SK-N-SH (cell line): Measurements from ENCODE around the gene EVI2B. TPM values are rescaled to one million over a fixed set of nuclear protein-coding genes. Genes with fewer than 3 reads are reported as not detected.

Experiments used
- CTCF ChIA-PET: fragments of 300-600, 350-600 bp; formaldehyde crosslinking; extraction: SDS; loops from one replicate; lab custom pipeline; 2021; lab: Yijun Ruan, JAX
- POLR2A ChIA-PET: fragments of 350-600 bp; sonication (Branson Sonifier 250); formaldehyde crosslinking; extraction: SDS; loops from one replicate; lab custom pipeline; 2020; ENCODE audit warnings: antibody characterized with exemption, inconsistent platforms; lab: Yijun Ruan, JAX
- DNase-seq: peaks from one replicate; pipeline ENCODE4 v3.0.0; 2012
- H2AFZ ChIP-seq: fragments of 200-600 bp; sonication (generic); 2 replicates; pipeline ENCODE4 v1.8.1; 2016; ENCODE audit warnings: antibody characterized with exemption, mild to moderate bottlenecking, low read depth
- H3F3A ChIP-seq: fragments of 200-600 bp; sonication (generic); replicated peaks from 2 replicates; pipeline ENCODE3; 2016; ENCODE audit warnings: antibody characterized with exemption, mild to moderate bottlenecking; ENCODE audit not compliant: insufficient read depth
- H3K27ac ChIP-seq, 2 experiments: fragments of 200-500 bp in 1 of 2; fragments of 200-600 bp in 1 of 2; sonication (Bioruptor generic) in 1 of 2; sonication (generic), shearing (Covaris generic) in 1 of 2; 2 replicates each; pipeline versions ENCODE4 v1.5.1 to v1.6.1; 2014 to 2016; ENCODE audit warnings: low read depth in 2 of 2, inconsistent platforms in 1 of 2, low read length in 1 of 2, mild to moderate bottlenecking in 1 of 2, mixed read lengths in 1 of 2
- H3K27me3 ChIP-seq: fragments of 200-600 bp; sonication (generic), shearing (Covaris generic); 2 replicates; pipeline ENCODE4 v1.6.1; 2016; ENCODE audit warnings: mixed run types; ENCODE audit not compliant: insufficient read depth
- H3K36me3 ChIP-seq, 2 experiments: fragments of 200-500 bp in 1 of 2; fragments of 200-600 bp in 1 of 2; sonication (Bioruptor generic) in 1 of 2; sonication (generic) in 1 of 2; replicated peaks in 1 of 2; 2 replicates each; pipeline versions ENCODE3 to v1.5.1; 2014 to 2016; ENCODE audit warnings: low read length in 1 of 2, mild to moderate bottlenecking in 1 of 2; ENCODE audit not compliant: insufficient read depth in 2 of 2, control insufficient read depth in 1 of 2
- H3K4me1 ChIP-seq, 2 experiments: fragments of 200-500 bp in 1 of 2; fragments of 200-600 bp in 1 of 2; sonication (Bioruptor generic) in 1 of 2; sonication (generic), shearing (Covaris generic) in 1 of 2; 2 replicates each; pipeline versions ENCODE4 v1.5.1 to v1.6.1; 2014 to 2016; ENCODE audit warnings: low read depth in 1 of 2, low read length in 1 of 2, mixed run types in 1 of 2; ENCODE audit not compliant: insufficient read depth in 2 of 2, control insufficient read depth in 1 of 2
- H3K4me2 ChIP-seq: fragments of 200-600 bp; sonication (generic), shearing (Covaris generic); 2 replicates; pipeline ENCODE4 v1.6.1; 2017; ENCODE audit warnings: mixed run types
- H3K4me3 ChIP-seq, 2 experiments: fragments of 200-500 bp in 1 of 2; fragments of 200-600 bp in 1 of 2; sonication (Bioruptor generic) in 1 of 2; sonication (generic), shearing (Covaris generic) in 1 of 2; 2 replicates each; pipeline versions ENCODE4 v1.5.1 to v1.8.1; 2014 to 2016; ENCODE audit warnings: low read depth in 2 of 2, inconsistent platforms in 1 of 2, low read length in 1 of 2, mild to moderate bottlenecking in 1 of 2, mixed read lengths in 1 of 2, moderate library complexity in 1 of 2
- H3K79me2 ChIP-seq: fragments of 200-600 bp; sonication (generic); 2 replicates; pipeline ENCODE4 v1.8.1; 2017; ENCODE audit warnings: mild to moderate bottlenecking; ENCODE audit not compliant: insufficient read depth
- H3K9ac ChIP-seq: fragments of 200-600 bp; sonication (generic); 2 replicates; pipeline ENCODE4 v1.6.1; 2017; ENCODE audit warnings: mixed run types
- H3K9me2 ChIP-seq: fragments of 200-600 bp; sonication (generic); 2 replicates; pipeline ENCODE4 v1.6.1; 2017; ENCODE audit warnings: mixed run types
- H3K9me3 ChIP-seq: fragments of 200-600 bp; sonication (generic); 2 replicates; pipeline ENCODE4 v1.6.1; 2017; ENCODE audit warnings: mixed run types, mild to moderate bottlenecking, moderate library complexity
- H4K20me1 ChIP-seq: fragments of 200-600 bp; sonication (generic); 2 replicates; pipeline ENCODE4 v1.6.1; 2017; ENCODE audit warnings: mild to moderate bottlenecking, mixed run types; ENCODE audit not compliant: insufficient read depth
- CTCF ChIP-seq: fragments of 200-600 bp; sonication (generic); IDR thresholded peaks from 2 replicates; pipeline ENCODE4 v1.6.1; 2017; ENCODE audit warnings: antibody characterized with exemption, mild to moderate bottlenecking, moderate library complexity
- EP300 ChIP-seq, 2 experiments: IDR thresholded peaks; 2 replicates each; pipeline versions ENCODE4 v1.4.0 to v1.6.1; 2012; ENCODE audit warnings: borderline replicate concordance in 1 of 2, low read depth in 1 of 2, low read length in 1 of 2
- FOSL2 ChIP-seq: IDR thresholded peaks from 2 replicates; pipeline ENCODE4 v1.4.0; 2012; ENCODE audit warnings: low read depth, mild to moderate bottlenecking, moderate library complexity, borderline replicate concordance
- FOXJ3 ChIP-seq: sonication (generic); formaldehyde crosslinking; IDR thresholded peaks from 2 replicates; pipeline ENCODE4 v1.5.1; 2020; ENCODE audit warnings: mild to moderate bottlenecking, missing genetic modification reagents
- GABPA ChIP-seq: IDR thresholded peaks from 2 replicates; pipeline ENCODE4 v1.4.0; 2012; ENCODE audit warnings: low read depth, mild to moderate bottlenecking
- GATA2 ChIP-seq: sonication (generic); formaldehyde crosslinking; IDR thresholded peaks from 2 replicates; pipeline ENCODE4 v1.5.0; 2020; ENCODE audit warnings: mild to moderate bottlenecking, missing genetic modification reagents
- NFIC ChIP-seq: IDR thresholded peaks from 2 replicates; pipeline ENCODE4 v1.4.0; 2012; ENCODE audit warnings: borderline replicate concordance
- POLR2AphosphoS5 ChIP-seq: IDR thresholded peaks from 2 replicates; pipeline ENCODE4 v1.6.1; 2012; ENCODE audit warnings: low read depth, low read length
- RCOR1 ChIP-seq: fragments of 150-350 bp; IDR thresholded peaks from 2 replicates; pipeline ENCODE4 v1.6.1; 2017; ENCODE audit warnings: antibody characterized with exemption, low read length
- SMC3 ChIP-seq: IDR thresholded peaks from 2 replicates; pipeline ENCODE4 v1.6.1; 2012; ENCODE audit warnings: low read depth, low read length, improper control_type of control experiment
- TAF1 ChIP-seq: IDR thresholded peaks from 2 replicates; pipeline ENCODE4 v1.6.1; 2012; ENCODE audit warnings: low read depth, mild to moderate bottlenecking, low read length, moderate library complexity, borderline replicate concordance
- USF1 ChIP-seq: IDR thresholded peaks from 2 replicates; pipeline ENCODE4 v1.4.0; 2012; ENCODE audit warnings: low read depth, borderline replicate concordance
- YY1 ChIP-seq: IDR thresholded peaks from 2 replicates; pipeline ENCODE4 v1.4.0; 2012; ENCODE audit warnings: low read depth, mild to moderate bottlenecking
- WGBS: methylation state at CpG from one replicate; pipeline ENCODE4 v1.1.6; 2017; ENCODE audit warnings: low lambda C conversion rate; 5-methylcytosine and 5-hydroxymethylcytosine counted together
- polyA plus RNA-seq, 3 experiments: library from polyadenylated mRNA; depleted of rRNA; stranded (reverse); fragments of >200 nt; gene quantifications; 2 replicates each; pipeline ENCODE4 v1.2.3, GENCODE V29; 2012
- TF ChIP-seq, protein P1 (sequence below): IDR thresholded peaks from 2 replicates; pipeline ENCODE4 v1.4.0; 2012; ENCODE audit warnings: low read depth
- TF ChIP-seq, protein P2 (sequence below): IDR thresholded peaks from 2 replicates; pipeline ENCODE4 v1.4.0; 2012; ENCODE audit warnings: low read depth, borderline replicate concordance

Gene EVI2B
- polyA plus RNA-seq, 1 of the 3 experiments (the other 2 are of a cell fraction), result 0.64 TPM

DNA sequence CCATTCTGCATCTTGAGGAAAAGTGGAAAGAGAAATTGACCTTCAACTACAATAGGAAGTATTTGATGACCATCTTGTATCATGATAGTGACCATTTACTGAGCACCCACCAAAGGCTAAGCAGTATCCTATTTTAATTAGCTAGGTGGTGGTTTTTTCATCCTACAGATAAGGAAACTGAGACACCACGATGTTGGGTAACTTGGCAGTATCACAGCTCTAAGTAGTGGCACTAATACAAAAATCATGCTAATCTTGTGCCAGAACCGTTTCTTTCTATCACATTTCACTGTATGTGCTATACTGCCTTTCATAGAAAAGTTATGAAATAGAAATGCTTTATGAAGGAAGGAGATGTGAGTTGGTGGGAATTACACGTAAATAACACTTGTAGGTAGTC, 2.3 kb downstream of the EVI2B start:
- Histone ChIP-seq H3K4me1 (peaks cover 0 to 3% of the 10 kb centered on the region in 2 experiments; a peak in 1 of 4 replicates), H3K79me2 (0 out of 2 replicates have a peak, but pooled peaks cover 2% of the 10 kb centered on the region), H4K20me1 (no peaks in the 10 kb centered on the region), H3K36me3 (peaks cover 0 to 12% of the 10 kb centered on the region in 2 experiments), H3K9me2 (no peaks in the 10 kb centered on the region), H3K9me3 (no peaks in the 10 kb centered on the region; the same call in 1 of the 2 replicates), H3K4me3 (no peak overlapping the region), H3F3A (peaks cover 16% of the 10 kb centered on the region), H3K4me2 (no peak overlapping the region)
- DNase-seq, result no peak
- WGBS, result 100% methylated on average over 3 of the region's 3 CpGs
- CTCF ChIA-PET, result interaction anchor here (0.7 kb wide), 1 partner anchor 17 kb away, joined by 4 read pairs; no protein-coding TSS in a partner anchor
- TF ChIP-seq GATA2 (no peak), YY1 (no peak), EP300 (IDR thresholded peaks at IDR 0.05; ENCODE audit: borderline replicate concordance in 1 of 2, low read depth in 1 of 2, low read length in 1 of 2) (no peak), GABPA (no peak), TAF1 (no peak), RCOR1 (no peak), USF1 (no peak), SMC3 (no peak), POLR2AphosphoS5 (no peak), CTCF (no peak), FOXJ3 (CRISPR knock-in tag) (no peak), NFIC (no peak), FOSL2 (no peak)
- TF ChIP-seq, protein P1, sequence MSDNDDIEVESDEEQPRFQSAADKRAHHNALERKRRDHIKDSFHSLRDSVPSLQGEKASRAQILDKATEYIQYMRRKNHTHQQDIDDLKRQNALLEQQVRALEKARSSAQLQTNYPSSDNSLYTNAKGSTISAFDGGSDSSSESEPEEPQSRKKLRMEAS, result no peak
- TF ChIP-seq, protein P2, sequence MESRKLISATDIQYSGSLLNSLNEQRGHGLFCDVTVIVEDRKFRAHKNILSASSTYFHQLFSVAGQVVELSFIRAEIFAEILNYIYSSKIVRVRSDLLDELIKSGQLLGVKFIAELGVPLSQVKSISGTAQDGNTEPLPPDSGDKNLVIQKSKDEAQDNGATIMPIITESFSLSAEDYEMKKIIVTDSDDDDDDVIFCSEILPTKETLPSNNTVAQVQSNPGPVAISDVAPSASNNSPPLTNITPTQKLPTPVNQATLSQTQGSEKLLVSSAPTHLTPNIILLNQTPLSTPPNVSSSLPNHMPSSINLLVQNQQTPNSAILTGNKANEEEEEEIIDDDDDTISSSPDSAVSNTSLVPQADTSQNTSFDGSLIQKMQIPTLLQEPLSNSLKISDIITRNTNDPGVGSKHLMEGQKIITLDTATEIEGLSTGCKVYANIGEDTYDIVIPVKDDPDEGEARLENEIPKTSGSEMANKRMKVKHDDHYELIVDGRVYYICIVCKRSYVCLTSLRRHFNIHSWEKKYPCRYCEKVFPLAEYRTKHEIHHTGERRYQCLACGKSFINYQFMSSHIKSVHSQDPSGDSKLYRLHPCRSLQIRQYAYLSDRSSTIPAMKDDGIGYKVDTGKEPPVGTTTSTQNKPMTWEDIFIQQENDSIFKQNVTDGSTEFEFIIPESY, result no peak
- TF ChIP-seq, all 33 proteins: peak for 0
- H3K27me3 ChIP-seq, result no peaks in the 10 kb centered on the region
- H2AFZ ChIP-seq, result no peak overlapping the region
- H3K9ac ChIP-seq, result no peak overlapping the region
- POLR2A ChIA-PET, result no interaction called here
- H3K27ac ChIP-seq, result no peak overlapping the region
